Ectodermal cell (in vitro differentiated cells): ENCODE data around the gene QPCTL. TPM values are rescaled to one million over a fixed set of nuclear protein-coding genes. Genes with fewer than 3 reads are reported as not detected.
A peak's percentile ranks its signal among the peaks of the same experiment; 100 is the strongest.

Experiments used
- H3K27ac ChIP-seq: 2 replicates; pipeline ENCODE4 v1.7.0; 2013; ENCODE audit warnings: mild to moderate bottlenecking, low read depth, low read length; ENCODE audit not compliant: insufficient read depth, poor library complexity, severe bottlenecking
- H3K27me3 ChIP-seq: 2 replicates; pipeline ENCODE4 v1.7.0; 2013; ENCODE audit warnings: mild to moderate bottlenecking, low read length; ENCODE audit not compliant: insufficient read depth, control insufficient read depth, poor library complexity, severe bottlenecking
- H3K36me3 ChIP-seq: one replicate; pipeline ENCODE4 v1.7.0; 2013; ENCODE audit warnings: low read length; ENCODE audit not compliant: control insufficient read depth, insufficient read depth
- H3K4me1 ChIP-seq: one replicate; pipeline ENCODE4 v1.7.0; 2013; ENCODE audit warnings: low read length; ENCODE audit not compliant: control insufficient read depth, insufficient read depth
- H3K4me3 ChIP-seq: 2 replicates; pipeline ENCODE4 v1.7.0; 2013; ENCODE audit warnings: low read depth, low read length, control low read depth; ENCODE audit not compliant: insufficient read depth
- H3K9me3 ChIP-seq: 2 replicates; pipeline ENCODE4 v1.7.0; 2013; ENCODE audit warnings: mild to moderate bottlenecking, low read length, moderate library complexity; ENCODE audit not compliant: control insufficient read depth
- WGBS, 2 experiments: methylation state at CpG; one replicate each; pipeline ENCODE4 v1.1.7; 2013; ENCODE audit warnings: missing lambda C conversion rate in 2 of 2; 5-methylcytosine and 5-hydroxymethylcytosine counted together
- polyA plus RNA-seq, 4 experiments: library from polyadenylated mRNA; stranded (reverse); fragments of 50-300 nt; gene quantifications; one replicate each; pipeline ENCODE4 v1.2.3, GENCODE V29; 2013

The QPCTL gene
- polyA plus RNA-seq (2013, experiment 1 of 4), result 29.4 TPM
- polyA plus RNA-seq (2013, experiment 2 of 4), result 25.6 TPM
- 14.4 TPM for polyA plus RNA-seq (2013, experiment 3 of 4)
- polyA plus RNA-seq (2013, experiment 4 of 4), result 13.7 TPM

GRCh38 chr19:45692187-45693105, at the start of gene QPCTL:
TSS of gene QPCTL (plus strand) at chr19:45692666. CDS start at chr19:45692704, 38 bp downstream.
- H3K36me3 ChIP-seq, result peaks cover 18% of the 10 kb centered on the region

GRCh38 chr19:45643024-45643926, 49.2 kb upstream of the QPCTL start:
- 0 to 1% methylated on average over 38 of the region's 39 CpGs for WGBS, 2 experiments
- Histone ChIP-seq H3K27me3 (peaks cover 9% of the 10 kb centered on the region), H3K36me3 (no peaks in the 10 kb centered on the region), H3K4me1 (peaks cover 12% of the 10 kb centered on the region), H3K27ac (no peak overlapping the region), H3K4me3 (peak overlapping the region; percentile 57), H3K9me3 (no peaks in the 10 kb centered on the region)

More at GRCh38 chr19:45692187-45693105, at the start of gene QPCTL:
- H3K4me1 ChIP-seq, result no peaks in the 10 kb centered on the region
- H3K4me3 ChIP-seq, result peak within 1 kb of the TSS; percentile 87
- H3K9me3 ChIP-seq, result no peaks in the 10 kb centered on the region
- H3K27me3 ChIP-seq, result no peaks in the 10 kb centered on the region
- H3K27ac ChIP-seq, result peak within 1 kb of the TSS; percentile 81
- WGBS, 2 experiments, result 0% methylated on average over 70 of the region's 70 CpGs

GRCh38 chr19:45643927-45644771, 48.3 kb upstream of the QPCTL start:
- H3K4me1 ChIP-seq, result peaks cover 8% of the 10 kb centered on the region
- peak overlapping the region; percentile 57 for H3K4me3 ChIP-seq
- peaks cover 9% of the 10 kb centered on the region for H3K27me3 ChIP-seq
- no peak overlapping the region for H3K27ac ChIP-seq
- no peaks in the 10 kb centered on the region for H3K36me3 ChIP-seq
- WGBS, 2 experiments, result 53% methylated on average over 13 to 14 of the region's 14 CpGs
- H3K9me3 ChIP-seq, result no peaks in the 10 kb centered on the region

GRCh38 chr19:45645068-45645630, 47.3 kb upstream of the QPCTL start:
- WGBS, 2 experiments, result 80 to 82% methylated on average over 35 of the region's 35 CpGs
- Histone ChIP-seq H3K9me3 (no peaks in the 10 kb centered on the region), H3K27me3 (peaks cover 9% of the 10 kb centered on the region), H3K4me1 (peaks cover 8% of the 10 kb centered on the region), H3K4me3 (no peak overlapping the region), H3K36me3 (no peaks in the 10 kb centered on the region), H3K27ac (no peak overlapping the region)

- H3K9me3 ChIP-seq, result no peaks in the 10 kb centered on the region
- H3K36me3 ChIP-seq, result no peaks in the 10 kb centered on the region
- 46 to 50% methylated on average over 27 of the region's 27 CpGs for WGBS, 2 experiments
- no peak overlapping the region for H3K4me3 ChIP-seq
- H3K4me1 ChIP-seq, result peaks cover 8% of the 10 kb centered on the region
- no peak overlapping the region for H3K27ac ChIP-seq
- H3K27me3 ChIP-seq, result peaks cover 9% of the 10 kb centered on the region
These were observed 46.7 kb upstream of the QPCTL start for GRCh38 chr19:45645631-45646344.

- Histone ChIP-seq H3K36me3 (no peaks in the 10 kb centered on the region), H3K27me3 (peaks cover 9% of the 10 kb centered on the region), H3K4me3 (no peak overlapping the region), H3K27ac (no peak overlapping the region), H3K4me1 (peaks cover 8% of the 10 kb centered on the region), H3K9me3 (no peaks in the 10 kb centered on the region)
- WGBS, 2 experiments, result 70 to 77% methylated on average over 8 to 9 of the region's 9 CpGs
These were observed 46.1 kb upstream of the QPCTL start for GRCh38 chr19:45646345-45646698.

- Histone ChIP-seq H3K4me3 (no peak overlapping the region), H3K36me3 (no peaks in the 10 kb centered on the region), H3K9me3 (no peaks in the 10 kb centered on the region), H3K27ac (no peak overlapping the region), H3K4me1 (no peaks in the 10 kb centered on the region), H3K27me3 (no peaks in the 10 kb centered on the region)
- 88 to 90% methylated on average over 3 of the region's 3 CpGs for WGBS, 2 experiments
These were observed 41.7 kb upstream of the QPCTL start for GRCh38 chr19:45650722-45651121.

- Histone ChIP-seq H3K27ac (no peak overlapping the region), H3K9me3 (no peaks in the 10 kb centered on the region), H3K4me1 (peaks cover 3% of the 10 kb centered on the region), H3K27me3 (no peaks in the 10 kb centered on the region), H3K36me3 (no peaks in the 10 kb centered on the region), H3K4me3 (no peak overlapping the region)
- 70 to 76% methylated on average over 5 of the region's 5 CpGs for WGBS, 2 experiments
These were observed 38.8 kb upstream of the QPCTL start for GRCh38 chr19:45653634-45654033.

GRCh38 chr19:45655073-45655472, 37.4 kb upstream of the QPCTL start:
- no peaks in the 10 kb centered on the region for H3K36me3 ChIP-seq
- no peaks in the 10 kb centered on the region for H3K9me3 ChIP-seq
- H3K27ac ChIP-seq, result no peak overlapping the region
- H3K4me1 ChIP-seq, result peaks cover 3% of the 10 kb centered on the region
- no peak overlapping the region for H3K4me3 ChIP-seq
- H3K27me3 ChIP-seq, result no peaks in the 10 kb centered on the region
- WGBS, 2 experiments, result 54 to 66% methylated on average over 3 of the region's 3 CpGs
